ENCODE measurements around the gene SEC31B. TPM values are rescaled to one million over a fixed set of nuclear protein-coding genes. Genes with fewer than 3 reads are reported as not detected.

Gene SEC31B
- total and polyA plus RNA-seq, 3 donors from 2014 or later, result 23.1 to 42.0 (median 32.8) TPM

DNA sequence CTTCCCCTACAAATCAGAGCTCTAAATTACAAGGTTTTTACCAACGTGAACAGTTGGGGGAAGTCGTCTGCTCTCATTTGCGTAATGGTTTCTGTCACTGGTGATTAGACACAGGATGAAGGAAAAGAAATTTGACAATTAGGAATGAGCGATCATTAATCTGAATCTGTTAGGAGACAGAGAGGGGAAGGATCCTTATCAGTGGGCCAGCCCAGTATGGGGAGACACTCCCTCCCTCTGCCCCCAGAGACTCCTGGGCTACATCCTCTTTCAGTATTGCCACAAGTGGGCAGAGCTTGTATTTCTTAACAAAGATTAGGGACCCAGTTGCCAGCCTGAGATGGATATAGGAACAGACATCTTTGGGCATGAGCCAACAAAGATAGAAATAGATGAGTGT, 31.5 kb upstream of the SEC31B start:
- Histone ChIP-seq H3K4me3 (no peak overlapping the region), H3K36me3 (ENCODE audit: low read depth, missing control alignments) (no peaks in the 10 kb centered on the region), H3K27ac (no peak overlapping the region), H3K27me3 (no peaks in the 10 kb centered on the region), H3K4me1 (no peaks in the 10 kb centered on the region), H3K9me3 (no peaks in the 10 kb centered on the region)
- 74 to 85% methylated on average over 4 of the region's 4 CpGs for WGBS, 2 donors
- TF ChIP-seq POLR2A (IDR thresholded peaks at IDR 0.05) (no peak), CTCF (IDR thresholded peaks at IDR 0.05) (no peak)
- DNase-seq, result no peak
- intact Hi-C loops (cut with DNase I; ENCODE audit: low total_unique reads), result no loop called here

- H3K9me3 ChIP-seq, result no peaks in the 10 kb centered on the region
- H3K4me3 ChIP-seq, result no peak overlapping the region
- WGBS, 2 donors, result 87 to 89% methylated on average over 5 of the region's 5 CpGs
- no peak overlapping the region for H3K27ac ChIP-seq
- DNase-seq, result no peak
- intact Hi-C loops (cut with DNase I; ENCODE audit: low total_unique reads), result no loop called here
- no peaks in the 10 kb centered on the region for H3K4me1 ChIP-seq
- H3K27me3 ChIP-seq, result no peaks in the 10 kb centered on the region
- no peaks in the 10 kb centered on the region for H3K36me3 ChIP-seq (ENCODE audit: low read depth, missing control alignments)
- TF ChIP-seq POLR2A (IDR thresholded peaks at IDR 0.05) (no peak), CTCF (IDR thresholded peaks at IDR 0.05) (no peak)
Measured at GRCh38 chr10:100544950-100545349, 25.3 kb upstream of the SEC31B start.

DNA sequence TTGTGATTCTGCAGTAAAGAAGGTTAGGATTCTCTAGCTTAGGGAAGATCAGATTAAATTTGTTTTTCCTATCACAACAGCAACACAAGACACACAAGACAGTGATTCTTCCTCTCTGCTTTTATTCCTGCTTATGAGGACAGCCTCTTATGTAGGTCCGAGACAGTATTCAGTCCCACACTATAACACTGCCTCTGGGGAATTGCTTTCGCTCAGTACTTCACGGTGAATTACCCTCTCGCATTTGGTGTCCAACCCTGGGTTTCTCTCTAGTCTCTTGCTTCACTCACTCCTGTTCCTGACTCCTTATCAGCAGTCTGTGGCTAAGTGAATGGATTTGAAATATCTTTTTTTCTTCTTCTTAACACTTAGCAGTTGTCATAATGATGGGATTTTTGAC, 17.8 kb upstream of the SEC31B start:
- H3K4me1 ChIP-seq, result peaks cover 16% of the 10 kb centered on the region
- intact Hi-C loops (cut with DNase I; ENCODE audit: low total_unique reads), result no loop called here
- no peak overlapping the region for H3K4me3 ChIP-seq
- WGBS, 2 donors, result 84 to 90% methylated on average over 4 of the region's 4 CpGs
- no peaks in the 10 kb centered on the region for H3K9me3 ChIP-seq
- no peak for DNase-seq
- no peaks in the 10 kb centered on the region for H3K36me3 ChIP-seq (ENCODE audit: low read depth, missing control alignments)
- H3K27me3 ChIP-seq, result no peaks in the 10 kb centered on the region
- TF ChIP-seq CTCF (IDR thresholded peaks at IDR 0.05), result no peak
- TF ChIP-seq POLR2A (IDR thresholded peaks at IDR 0.05), result no peak
- H3K27ac ChIP-seq, result no peak overlapping the region

DNA sequence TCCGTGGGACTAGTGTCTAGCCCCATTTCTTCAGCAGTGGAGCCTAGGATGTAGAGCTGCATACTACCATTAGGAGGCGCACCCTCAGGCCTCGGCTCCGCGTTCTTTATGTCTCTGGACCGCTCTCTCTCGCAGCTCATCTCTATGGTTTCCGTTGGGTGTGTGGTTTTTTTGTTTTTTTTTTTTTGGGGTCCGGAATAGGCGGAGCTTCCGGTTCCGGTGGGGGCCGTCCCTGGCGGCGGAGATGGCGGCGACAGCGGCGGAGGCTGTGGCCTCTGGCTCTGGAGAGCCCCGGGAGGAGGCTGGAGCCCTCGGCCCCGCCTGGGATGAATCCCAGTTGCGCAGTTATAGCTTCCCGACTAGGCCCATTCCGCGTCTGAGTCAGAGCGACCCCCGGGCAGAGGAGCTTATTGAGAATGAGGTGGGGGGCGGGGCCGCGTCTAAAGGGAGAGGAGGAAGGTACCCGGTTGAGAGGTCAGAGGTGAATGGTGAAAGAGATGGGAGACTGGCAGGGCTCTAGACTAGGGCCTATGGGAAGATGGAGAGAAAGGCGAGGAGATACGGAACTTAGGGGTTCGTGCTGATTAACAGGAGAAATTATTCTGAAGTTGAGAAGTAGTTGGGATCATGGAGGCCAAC, 16.2 kb upstream of the SEC31B start, which contains the start of gene HIF1AN:
TSS of gene HIF1AN (plus strand) at position 229 of the 639 bp plus-strand sequence. CDS start at position 245, 16 bp downstream.
- TF ChIP-seq POLR2A (IDR thresholded peaks at IDR 0.05) (no peak), CTCF (IDR thresholded peaks at IDR 0.05) (peak; percentile 86 to 92 (median 91))
- intact Hi-C loops (cut with DNase I; ENCODE audit: low total_unique reads), result no loop called here

GRCh38 chr10:100535338-100535714, 15.7 kb upstream of the SEC31B start:
- intact Hi-C loops (cut with DNase I; ENCODE audit: low total_unique reads), result no loop called here
- Histone ChIP-seq H3K4me1 (peaks cover 16% of the 10 kb centered on the region), H3K4me3 (peak overlapping the region; percentile 77 to 78), H3K27ac (peak overlapping the region in 1 of 2 donors; percentile 26), H3K36me3 (ENCODE audit: low read depth, missing control alignments) (no peaks in the 10 kb centered on the region), H3K9me3 (no peaks in the 10 kb centered on the region), H3K27me3 (no peaks in the 10 kb centered on the region)
- TF ChIP-seq CTCF (IDR thresholded peaks at IDR 0.05), result no peak
- TF ChIP-seq POLR2A (IDR thresholded peaks at IDR 0.05), result no peak
- 32 to 42% methylated on average over 4 of the region's 4 CpGs for WGBS, 2 donors
- DNase-seq, result no peak

More for the DNA sequence above, 16.2 kb upstream of the SEC31B start, which contains the start of gene HIF1AN:
- no peaks in the 10 kb centered on the region for H3K36me3 ChIP-seq (ENCODE audit: low read depth, missing control alignments)
- peak within 1 kb of the TSS; percentile 77 to 78 for H3K4me3 ChIP-seq
- no peaks in the 10 kb centered on the region for H3K27me3 ChIP-seq
- H3K4me1 ChIP-seq, result peaks cover 16% of the 10 kb centered on the region
- no peaks in the 10 kb centered on the region for H3K9me3 ChIP-seq
- 0% methylated on average over 34 to 35 of the region's 35 CpGs for WGBS, 2 donors
- H3K27ac ChIP-seq, result peak within 1 kb of the TSS; percentile 67 to 74
- DNase-seq, result peak; percentile 96

Data from testis (tissue), 3 donors.